Spleen (tissue), 7 donors: Measurements from ENCODE around the gene FCRL2.

Experiments
- CTCF ChIP-seq, 11 experiments: fragments of 200-600 bp in 7 of 11; fragments of 450-650 bp in 4 of 11; sonication (generic) in 4 of 11; IDR thresholded peaks in 8 of 11; conservative IDR thresholded peaks in 3 of 11; 1 replicate in 7 of 11; 2 replicates in 4 of 11; pipeline versions ENCODE4 v1.4.0 to v1.8.0; 2016 to 2021; ENCODE audit warnings: antibody characterized with exemption in 11 of 11, inconsistent platforms in 4 of 11, mild to moderate bottlenecking in 1 of 11
- POLR2A ChIP-seq, 3 donors: fragments of 450-650 bp; IDR thresholded peaks; one replicate each; pipeline ENCODE4 v1.5.1; 2017; ENCODE audit warnings: antibody characterized with exemption in 3 of 3, mild to moderate bottlenecking in 1 of 3
- POLR2AphosphoS5 ChIP-seq, 3 donors: sonication (generic); formaldehyde crosslinking; IDR thresholded peaks; one replicate each; pipeline ENCODE4 v1.5.1; 2017; ENCODE audit warnings: antibody characterized with exemption in 3 of 3
- donor health status: DM: no; HTN: no; CAD: no; lungs with moderate emphysema.
- donor health status: DM: no; HTN: no; CAD: no.
- donor health status: DM: no; HTN: no; CAD: no.

GRCh38 chr1:157703981-157704380 lies 73.0 kb downstream of the FCRL2 start:
- TF ChIP-seq CTCF (IDR thresholded peaks at IDR 0.05 in 8 of 11, conservative IDR thresholded peaks at IDR 0.05 in 3 of 11) (no peak), POLR2A (IDR thresholded peaks at IDR 0.05) (no peak), POLR2AphosphoS5 (IDR thresholded peaks at IDR 0.05) (no peak)
